DOHH2 (cell line): ENCODE results near the gene KRTAP6-2.

ENCODE experiments used
- H3F3A ChIP-seq: fragments of 200-600 bp; sonication (generic), shearing (Covaris generic); 2 replicates; pipeline ENCODE4 v1.6.0; 2016; ENCODE audit warnings: antibody characterized with exemption, mild to moderate bottlenecking; ENCODE audit not compliant: control insufficient read depth, insufficient read depth
- H3K27ac ChIP-seq: fragments of 200-600 bp; sonication (generic); 2 replicates; pipeline ENCODE4 v1.5.1; 2014; ENCODE audit warnings: low read depth, mild to moderate bottlenecking, low read length, moderate library complexity
- H3K27me3 ChIP-seq: fragments of 200-600 bp; sonication (generic); 2 replicates; pipeline ENCODE4 v1.6.1; 2014; ENCODE audit warnings: mild to moderate bottlenecking, low read length, mixed read lengths; ENCODE audit not compliant: control insufficient read depth
- H3K36me3 ChIP-seq: fragments of 200-600 bp; sonication (generic); 2 replicates; pipeline ENCODE4 v1.6.1; 2014; ENCODE audit warnings: mild to moderate bottlenecking, low read length, moderate library complexity, mixed read lengths; ENCODE audit not compliant: control insufficient read depth
- H3K4me1 ChIP-seq: fragments of 200-600 bp; sonication (generic); 2 replicates; pipeline ENCODE4 v1.6.1; 2014; ENCODE audit warnings: mild to moderate bottlenecking, low read length, mixed read lengths; ENCODE audit not compliant: control insufficient read depth
- H3K4me2 ChIP-seq: fragments of 200-600 bp; sonication (generic); 2 replicates; pipeline ENCODE4 v1.6.0; 2014; ENCODE audit warnings: mild to moderate bottlenecking, low read length, moderate library complexity
- H3K4me3 ChIP-seq: fragments of 200-600 bp; sonication (generic); 2 replicates; pipeline ENCODE4 v1.5.1; 2014; ENCODE audit warnings: mild to moderate bottlenecking, low read length, mixed read lengths
- H3K79me2 ChIP-seq: fragments of 200-600 bp; sonication (generic); 2 replicates; pipeline ENCODE4 v1.6.1; 2014; ENCODE audit warnings: mild to moderate bottlenecking, low read length, mixed read lengths; ENCODE audit not compliant: control insufficient read depth
- H3K9me2 ChIP-seq: fragments of 200-600 bp; sonication (generic); replicated peaks from 2 replicates; pipeline ENCODE4 v1.6.1; 2014; ENCODE audit warnings: mild to moderate bottlenecking, low read length, mixed read lengths; ENCODE audit not compliant: control insufficient read depth
- H3K9me3 ChIP-seq: fragments of 200-600 bp; sonication (generic); 2 replicates; pipeline ENCODE4 v1.6.1; 2014; ENCODE audit warnings: antibody characterized with exemption, low read length, mixed read lengths; ENCODE audit not compliant: control insufficient read depth, insufficient read depth
- H4K20me1 ChIP-seq: fragments of 200-600 bp; sonication (generic); 2 replicates; pipeline ENCODE4 v1.6.0; 2014; ENCODE audit warnings: low read depth, mild to moderate bottlenecking, antibody characterized with exemption, low read length, moderate library complexity; ENCODE audit not compliant: control insufficient read depth, insufficient read depth
- EZH2phosphoT487 ChIP-seq: fragments of 200-600 bp; sonication (generic); IDR thresholded peaks from 2 replicates; pipeline ENCODE4 v1.6.1; 2017; ENCODE audit warnings: borderline replicate concordance, mild to moderate bottlenecking, antibody characterized with exemption, low read length, moderate library complexity, mixed read lengths
- TF ChIP-seq, protein P1 (sequence below): fragments of 200-600 bp; sonication (generic); IDR thresholded peaks from one replicate; pipeline ENCODE4 v1.5.1; 2014; ENCODE audit warnings: antibody characterized with exemption, mild to moderate bottlenecking, low read depth, low read length; ENCODE audit not compliant: poor library complexity, severe bottlenecking

Gene KRTAP6-2

DNA sequence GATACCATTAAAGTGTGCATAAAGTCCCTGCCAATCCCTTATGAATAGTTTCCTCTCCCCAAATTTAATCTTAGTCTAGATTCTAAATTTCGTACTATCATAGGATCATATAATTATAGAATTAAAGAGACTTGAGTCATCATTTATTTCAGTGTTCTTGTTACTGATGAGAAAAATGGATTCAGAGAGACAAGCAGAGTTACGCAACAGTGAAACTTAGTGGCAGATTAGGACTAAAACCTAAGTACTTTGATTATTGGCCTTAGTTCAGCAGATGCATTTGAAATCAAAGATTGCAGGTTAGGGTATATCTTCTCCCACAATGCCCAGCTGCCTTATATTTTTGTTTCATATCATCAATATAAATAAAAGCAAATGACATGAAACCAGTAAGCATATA is 36.7 kb downstream of the KRTAP6-2 start:
- Histone ChIP-seq H3K27me3 (no peaks in the 10 kb centered on the region), H3K4me3 (no peak overlapping the region), H4K20me1 (no peaks in the 10 kb centered on the region), H3K79me2 (no peaks in the 10 kb centered on the region), H3K27ac (no peak overlapping the region), H3K9me3 (no peaks in the 10 kb centered on the region), H3K4me1 (no peaks in the 10 kb centered on the region), H3K36me3 (no peaks in the 10 kb centered on the region), H3K4me2 (no peak overlapping the region), H3F3A (no peaks in the 10 kb centered on the region), H3K9me2 (no peaks in the 10 kb centered on the region)
- TF ChIP-seq, protein P1, sequence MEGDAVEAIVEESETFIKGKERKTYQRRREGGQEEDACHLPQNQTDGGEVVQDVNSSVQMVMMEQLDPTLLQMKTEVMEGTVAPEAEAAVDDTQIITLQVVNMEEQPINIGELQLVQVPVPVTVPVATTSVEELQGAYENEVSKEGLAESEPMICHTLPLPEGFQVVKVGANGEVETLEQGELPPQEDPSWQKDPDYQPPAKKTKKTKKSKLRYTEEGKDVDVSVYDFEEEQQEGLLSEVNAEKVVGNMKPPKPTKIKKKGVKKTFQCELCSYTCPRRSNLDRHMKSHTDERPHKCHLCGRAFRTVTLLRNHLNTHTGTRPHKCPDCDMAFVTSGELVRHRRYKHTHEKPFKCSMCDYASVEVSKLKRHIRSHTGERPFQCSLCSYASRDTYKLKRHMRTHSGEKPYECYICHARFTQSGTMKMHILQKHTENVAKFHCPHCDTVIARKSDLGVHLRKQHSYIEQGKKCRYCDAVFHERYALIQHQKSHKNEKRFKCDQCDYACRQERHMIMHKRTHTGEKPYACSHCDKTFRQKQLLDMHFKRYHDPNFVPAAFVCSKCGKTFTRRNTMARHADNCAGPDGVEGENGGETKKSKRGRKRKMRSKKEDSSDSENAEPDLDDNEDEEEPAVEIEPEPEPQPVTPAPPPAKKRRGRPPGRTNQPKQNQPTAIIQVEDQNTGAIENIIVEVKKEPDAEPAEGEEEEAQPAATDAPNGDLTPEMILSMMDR = no peak
- TF ChIP-seq EZH2phosphoT487 = no peak

DNA sequence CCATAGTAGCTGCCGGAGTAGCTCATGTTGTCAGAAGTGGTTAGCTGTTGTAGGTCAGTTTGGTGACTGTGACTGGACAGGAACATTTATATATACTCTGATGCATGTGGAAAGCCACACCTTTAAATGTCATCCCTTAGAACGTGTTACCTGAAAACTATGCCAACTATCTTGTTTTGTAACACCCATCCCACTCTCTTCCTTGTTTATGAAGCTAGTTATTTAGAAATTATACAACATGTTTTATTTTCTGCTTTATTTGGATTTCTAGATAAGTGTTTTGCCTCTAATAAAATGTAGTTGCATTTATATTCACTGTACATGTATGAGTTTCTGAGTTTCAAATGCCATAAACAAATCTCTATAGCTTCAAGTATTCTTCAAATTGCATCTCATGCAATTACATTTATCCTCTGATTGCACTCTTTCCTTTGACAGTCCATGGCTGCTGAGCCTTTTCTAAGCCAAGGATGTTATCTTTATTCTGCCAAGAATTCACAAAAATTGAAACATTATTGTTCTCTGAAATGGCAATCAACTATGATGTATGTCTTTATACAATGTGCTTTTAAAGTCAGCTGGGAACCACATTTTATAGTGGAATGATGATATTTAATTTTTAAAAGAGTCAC is 37.3 kb downstream of the KRTAP6-2 start, which contains the start of gene KRTAP19-7:
Gene KRTAP19-7 (minus strand): TSS at position 51 of the 632 bp plus-strand sequence. CDS start 25 bp downstream, at position 26.
- Histone ChIP-seq H3K9me3 (no peaks in the 10 kb centered on the region), H3K4me1 (no peaks in the 10 kb centered on the region), H4K20me1 (no peaks in the 10 kb centered on the region), H3K4me2 (no peak within 1 kb of the TSS), H3K27ac (no peak within 1 kb of the TSS), H3K9me2 (no peaks in the 10 kb centered on the region), H3F3A (no peaks in the 10 kb centered on the region), H3K36me3 (no peaks in the 10 kb centered on the region), H3K79me2 (no peaks in the 10 kb centered on the region), H3K4me3 (no peak within 1 kb of the TSS), H3K27me3 (no peaks in the 10 kb centered on the region)
- TF ChIP-seq, protein P1 = no peak
- no peak for TF ChIP-seq EZH2phosphoT487

DNA sequence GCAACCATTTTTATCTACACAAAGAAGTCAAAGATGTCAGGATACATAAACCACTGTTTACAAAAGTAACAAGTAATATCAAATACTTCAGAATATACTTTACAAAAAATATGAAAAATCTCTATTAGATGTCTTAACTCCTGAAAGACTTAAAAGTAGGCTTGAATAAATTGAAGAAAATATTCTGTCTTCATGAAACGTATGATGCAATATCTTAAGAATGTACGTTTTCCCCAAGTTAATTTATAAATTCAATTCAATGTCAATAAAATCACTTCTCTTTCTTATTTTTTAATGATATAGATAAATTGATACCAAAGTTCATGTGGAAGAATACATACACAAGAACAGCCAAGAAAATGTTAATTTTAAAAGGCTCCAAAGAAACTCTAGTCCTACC is 43.6 kb downstream of the KRTAP6-2 start:
- Histone ChIP-seq H3K4me3 (no peak overlapping the region), H3K9me3 (no peaks in the 10 kb centered on the region), H3K27ac (no peak overlapping the region), H3K79me2 (no peaks in the 10 kb centered on the region), H3K27me3 (no peaks in the 10 kb centered on the region), H3K4me2 (no peak overlapping the region), H3K9me2 (no peaks in the 10 kb centered on the region), H4K20me1 (no peaks in the 10 kb centered on the region), H3K36me3 (no peaks in the 10 kb centered on the region), H3K4me1 (no peaks in the 10 kb centered on the region), H3F3A (no peaks in the 10 kb centered on the region)
- TF ChIP-seq, protein P1 = no peak
- no peak for TF ChIP-seq EZH2phosphoT487
